GM21526 (cell line): ENCODE measurements around the gene WSB2.
"Not testable (repeated sequence)": the region's sequence is repeated elsewhere in the genome, so short reads cannot be mapped to it uniquely, and the experiment has no call there.

ENCODE experiments used
- ATAC-seq: cut with Tn5 transposase; IDR thresholded peaks from one replicate; pipeline ENCODE4 v1.9.1; 2021; ENCODE audit warnings: moderate library complexity; ENCODE audit not compliant: unreplicated experiment, low FRiP score

The WSB2 gene

DNA sequence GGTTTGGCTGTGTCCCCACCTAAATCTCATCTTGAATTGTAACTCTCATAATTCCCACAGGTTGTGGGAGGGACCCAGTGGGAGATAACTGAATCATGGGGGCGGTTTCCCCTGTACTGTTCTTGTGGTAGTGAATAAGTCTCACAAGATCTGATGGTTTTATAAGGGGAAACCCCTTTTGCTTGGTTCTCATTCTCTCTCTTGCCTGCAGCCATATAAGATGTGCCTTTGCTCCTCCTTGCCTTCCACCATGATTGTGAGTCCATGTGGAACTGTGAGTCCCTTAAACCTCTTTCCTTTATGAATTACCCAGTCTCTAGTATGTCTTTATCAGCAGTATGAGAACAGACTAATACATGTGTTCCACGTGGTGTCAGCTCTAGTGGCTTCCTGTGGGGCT is 61.2 kb downstream of the WSB2 start:
- ATAC-seq = not testable (repeated sequence)

DNA sequence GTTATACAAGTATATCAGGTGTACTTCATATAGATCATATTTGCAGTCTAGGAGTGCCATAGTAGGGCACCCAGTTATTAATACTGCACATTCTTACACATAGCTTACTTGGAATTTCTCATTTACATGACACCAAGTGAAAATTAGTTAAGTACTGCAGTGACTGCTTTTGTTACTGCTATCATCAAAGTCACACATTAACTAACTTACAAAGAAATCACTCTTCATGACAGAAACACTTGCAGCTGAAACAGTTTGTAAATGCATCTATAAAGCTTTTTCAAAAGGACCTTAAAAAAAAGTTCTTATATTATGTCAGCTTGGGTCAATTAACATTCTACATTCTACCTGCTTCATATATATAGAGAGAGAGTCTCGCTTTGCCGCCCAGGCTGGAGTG is 62.3 kb downstream of the WSB2 start:
- ATAC-seq = no peak

DNA sequence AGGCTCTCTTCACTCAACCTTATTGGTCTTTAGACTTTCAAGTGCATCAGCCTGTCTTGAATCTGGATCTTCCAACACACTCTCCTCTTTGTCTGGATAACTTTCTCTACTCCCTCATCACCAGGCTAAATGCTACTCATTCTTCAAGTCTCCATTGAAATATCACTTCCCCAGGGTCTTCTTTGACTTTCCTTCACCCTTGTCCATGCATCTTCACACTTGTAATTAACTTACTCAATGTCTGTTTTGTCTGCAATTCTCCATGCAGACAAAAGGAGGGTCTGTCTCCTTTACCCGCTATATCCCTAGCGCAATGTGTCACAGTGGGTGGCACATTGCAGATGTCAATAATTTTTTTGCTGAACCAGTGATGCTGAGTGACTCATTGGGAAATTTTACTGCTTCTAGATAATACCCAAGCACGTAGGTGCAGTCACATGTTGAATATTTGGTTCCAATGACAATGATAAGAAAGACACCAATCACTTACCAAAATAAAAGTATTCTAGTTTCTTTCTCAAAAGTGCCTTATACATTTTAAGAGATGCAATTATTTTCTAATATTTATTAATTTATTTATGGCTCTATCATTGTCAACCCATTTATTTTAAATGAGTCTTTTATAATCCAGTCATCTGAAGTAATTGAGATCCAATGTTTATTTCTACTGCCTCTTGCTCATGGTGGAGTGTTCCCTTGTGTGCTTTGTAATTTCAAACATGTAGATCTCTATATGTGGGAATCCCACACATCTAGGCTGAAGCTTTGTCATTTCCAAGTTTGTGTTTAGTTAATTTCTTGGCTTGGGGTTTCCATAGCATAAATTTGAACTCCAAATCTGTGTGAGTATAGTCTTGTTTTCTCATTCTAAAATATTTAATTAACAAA is 66.2 kb downstream of the WSB2 start:
- ATAC-seq = no peak

DNA sequence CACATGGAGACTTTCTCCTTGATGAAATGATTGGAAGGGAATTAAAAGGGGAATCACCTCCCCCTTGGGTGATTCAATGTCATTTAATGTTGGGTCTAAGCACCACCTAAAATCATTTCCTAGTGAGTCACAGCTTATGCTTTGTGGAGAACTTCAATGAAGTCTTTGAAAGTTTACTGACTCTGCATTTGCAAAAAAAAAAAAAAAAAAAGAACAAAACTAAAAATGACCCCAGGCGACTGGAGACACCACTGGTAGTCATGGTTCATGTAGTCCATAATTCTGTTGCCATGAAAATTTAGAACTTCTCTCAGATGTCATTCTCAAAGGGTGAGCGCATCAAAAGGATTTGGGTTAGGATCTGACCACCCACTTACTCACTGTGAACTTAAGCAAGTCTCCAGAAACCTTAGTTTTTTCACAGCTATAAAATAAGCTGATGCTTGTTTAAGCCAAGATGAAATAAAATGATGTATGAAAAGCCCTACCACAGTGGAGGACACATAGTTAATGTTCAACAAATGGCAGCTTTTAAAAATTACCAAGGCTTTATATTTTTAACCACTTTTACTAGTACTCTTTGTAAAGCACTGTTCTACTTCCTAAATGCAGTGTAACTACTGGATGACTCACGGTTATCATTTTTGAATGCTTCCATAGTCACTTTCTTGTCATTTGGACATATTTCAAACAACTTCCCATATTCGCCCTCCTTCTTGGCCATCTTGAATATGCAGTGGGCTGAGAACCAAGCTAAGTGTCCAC is 74.1 kb downstream of the WSB2 start:
- no peak for ATAC-seq

DNA sequence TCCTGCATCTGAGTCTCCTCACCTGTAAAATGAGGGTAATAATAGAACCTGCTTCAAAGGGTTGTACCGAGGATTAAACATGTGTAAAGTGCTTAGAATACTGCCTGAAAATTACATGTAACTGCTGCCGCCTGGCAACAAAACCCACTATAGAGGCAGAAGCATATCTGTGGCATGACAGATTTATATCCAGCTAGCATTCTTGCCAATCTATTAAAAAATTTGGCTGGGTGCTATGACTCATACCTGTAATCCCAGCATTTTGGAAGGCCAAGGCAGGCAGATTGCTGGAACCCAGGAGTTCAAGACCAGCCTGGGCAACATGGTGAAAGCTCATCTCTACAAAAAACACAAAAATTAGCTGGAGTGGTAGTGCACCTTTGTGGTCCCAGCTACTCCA is 75.8 kb downstream of the WSB2 start:
- ATAC-seq = no peak
